VCaP (cell line): ENCODE results near the gene CD86.

ENCODE experiments used
- H3K27ac ChIP-seq: fragments of 450-650 bp; 2 replicates; pipeline ENCODE4 v1.5.1; 2017
- TF ChIP-seq, protein P1 (sequence below): fragments of 450-650 bp; conservative IDR thresholded peaks from 2 replicates; pipeline ENCODE4 v1.5.1; 2017; ENCODE audit warnings: mild to moderate bottlenecking, moderate library complexity

The CD86 gene

DNA sequence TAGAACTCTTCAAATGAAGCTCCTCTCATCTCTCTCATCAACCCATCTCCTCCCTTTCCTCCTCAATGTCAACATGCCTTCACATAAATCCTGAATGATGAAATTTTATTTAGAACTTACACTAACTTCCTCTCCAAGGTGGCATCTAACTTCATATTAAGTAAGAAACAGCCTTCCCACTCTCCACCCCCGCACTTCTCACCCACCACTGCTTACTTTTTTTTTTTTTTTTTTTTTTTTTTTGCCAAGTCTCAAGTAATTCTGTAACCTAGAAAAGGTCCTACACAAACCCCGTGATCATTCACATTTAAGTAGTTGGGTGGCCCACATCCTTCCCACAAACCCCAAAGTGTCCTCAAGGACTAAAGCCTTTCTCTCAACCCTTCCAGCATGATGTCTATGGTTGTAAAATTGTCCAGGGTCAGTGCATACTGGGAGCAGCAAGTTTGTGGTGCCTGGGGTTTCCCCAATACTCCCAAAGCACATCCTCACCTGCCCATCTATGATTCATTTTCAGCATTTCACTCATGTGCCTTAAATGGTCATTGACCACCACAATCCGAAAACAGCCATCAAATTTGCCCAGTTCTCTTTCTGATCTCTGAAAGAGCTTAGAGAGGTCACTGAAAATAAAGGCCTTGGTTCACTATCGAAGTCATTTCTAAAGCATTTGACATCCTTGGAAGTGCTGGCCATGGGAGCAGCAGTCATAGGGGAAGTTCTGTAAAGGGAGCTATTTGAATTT lies 47.2 kb downstream of the CD86 start:
- TF ChIP-seq, protein P1, sequence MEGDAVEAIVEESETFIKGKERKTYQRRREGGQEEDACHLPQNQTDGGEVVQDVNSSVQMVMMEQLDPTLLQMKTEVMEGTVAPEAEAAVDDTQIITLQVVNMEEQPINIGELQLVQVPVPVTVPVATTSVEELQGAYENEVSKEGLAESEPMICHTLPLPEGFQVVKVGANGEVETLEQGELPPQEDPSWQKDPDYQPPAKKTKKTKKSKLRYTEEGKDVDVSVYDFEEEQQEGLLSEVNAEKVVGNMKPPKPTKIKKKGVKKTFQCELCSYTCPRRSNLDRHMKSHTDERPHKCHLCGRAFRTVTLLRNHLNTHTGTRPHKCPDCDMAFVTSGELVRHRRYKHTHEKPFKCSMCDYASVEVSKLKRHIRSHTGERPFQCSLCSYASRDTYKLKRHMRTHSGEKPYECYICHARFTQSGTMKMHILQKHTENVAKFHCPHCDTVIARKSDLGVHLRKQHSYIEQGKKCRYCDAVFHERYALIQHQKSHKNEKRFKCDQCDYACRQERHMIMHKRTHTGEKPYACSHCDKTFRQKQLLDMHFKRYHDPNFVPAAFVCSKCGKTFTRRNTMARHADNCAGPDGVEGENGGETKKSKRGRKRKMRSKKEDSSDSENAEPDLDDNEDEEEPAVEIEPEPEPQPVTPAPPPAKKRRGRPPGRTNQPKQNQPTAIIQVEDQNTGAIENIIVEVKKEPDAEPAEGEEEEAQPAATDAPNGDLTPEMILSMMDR, result no peak
- H3K27ac ChIP-seq, result no peak overlapping the region

- TF ChIP-seq, protein P1, result no peak
- H3K27ac ChIP-seq, result no peak overlapping the region
Measured at GRCh38 chr3:122103821-122104514, 48.8 kb downstream of the CD86 start.

GRCh38 chr3:122104515-122105194 lies 49.5 kb downstream of the CD86 start:
- TF ChIP-seq, protein P1, result no peak
- no peak overlapping the region for H3K27ac ChIP-seq

GRCh38 chr3:122105626-122106025 lies 50.5 kb downstream of the CD86 start:
- TF ChIP-seq, protein P1, result no peak
- no peak overlapping the region for H3K27ac ChIP-seq

- TF ChIP-seq, protein P1, result no peak
- no peak overlapping the region for H3K27ac ChIP-seq
Measured at GRCh38 chr3:122107171-122107570, 52.0 kb downstream of the CD86 start.

DNA sequence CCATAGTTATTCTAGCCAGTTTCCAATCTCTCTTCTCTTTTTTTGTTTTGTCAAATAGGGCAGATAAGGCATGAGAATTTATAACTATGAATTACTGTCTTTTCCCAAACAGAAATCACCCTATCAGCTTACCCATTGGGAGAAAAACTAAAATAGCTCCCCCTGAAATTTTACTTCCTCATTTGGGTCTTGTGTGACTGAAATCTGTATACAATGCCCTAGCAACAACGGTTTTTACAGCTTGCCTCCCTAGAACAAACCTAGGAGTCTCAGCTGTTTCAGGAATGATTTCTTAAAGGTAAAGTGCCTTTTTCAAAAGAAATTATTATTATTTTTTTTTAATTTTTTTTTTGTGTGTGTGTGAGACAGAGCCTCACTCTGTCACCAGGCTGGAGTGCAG lies 56.8 kb downstream of the CD86 start:
- TF ChIP-seq, protein P1, result no peak
- H3K27ac ChIP-seq, result no peak overlapping the region

GRCh38 chr3:122112754-122113153 lies 57.6 kb downstream of the CD86 start:
- TF ChIP-seq, protein P1, result peak; percentile 34
- H3K27ac ChIP-seq, result no peak overlapping the region
